GM19397 (cell line): Measurements from ENCODE around the gene SUN5.

Experiments used
- ATAC-seq: cut with Tn5 transposase; IDR thresholded peaks from one replicate; pipeline ENCODE4 v1.9.1; 2021; ENCODE audit warnings: mild to moderate bottlenecking, moderate library complexity; ENCODE audit not compliant: unreplicated experiment

SUN5 gene

GRCh38 chr20:32995802-32996201 is 8.4 kb downstream of the SUN5 start:
- ATAC-seq: no peak

GRCh38 chr20:32993496-32994050 is 10.7 kb downstream of the SUN5 start:
- no peak for ATAC-seq

GRCh38 chr20:32991792-32992641 is 12.2 kb downstream of the SUN5 start:
- no peak for ATAC-seq

GRCh38 chr20:32991383-32991782 is 12.8 kb downstream of the SUN5 start:
- ATAC-seq: no peak

GRCh38 chr20:32990426-32990825 is 13.8 kb downstream of the SUN5 start:
- ATAC-seq: no peak

- no peak for ATAC-seq
Observed at GRCh38 chr20:32989507-32990283, 14.5 kb downstream of the SUN5 start.

GRCh38 chr20:32988008-32988407 is 16.2 kb downstream of the SUN5 start:
- no peak for ATAC-seq

GRCh38 chr20:32987044-32987825 is 17.0 kb downstream of the SUN5 start:
- no peak for ATAC-seq

- ATAC-seq: no peak
Observed at GRCh38 chr20:32986331-32986966, 17.8 kb downstream of the SUN5 start.

- no peak for ATAC-seq
Observed at GRCh38 chr20:32985596-32985995, 18.6 kb downstream of the SUN5 start.

GRCh38 chr20:32984631-32985354 is 19.4 kb downstream of the SUN5 start:
- ATAC-seq: no peak

GRCh38 chr20:32984196-32984595 is 20.0 kb downstream of the SUN5 start:
- ATAC-seq: no peak

- no peak for ATAC-seq
Observed at GRCh38 chr20:32983459-32984112, 20.6 kb downstream of the SUN5 start.

GRCh38 chr20:32982617-32983458 is 21.4 kb downstream of the SUN5 start:
- no peak for ATAC-seq

GRCh38 chr20:32980990-32981389 is 23.2 kb downstream of the SUN5 start:
- no peak for ATAC-seq

- ATAC-seq: no peak
Observed at GRCh38 chr20:32980131-32980941, 23.9 kb downstream of the SUN5 start.

- ATAC-seq: no peak
Observed at GRCh38 chr20:32979201-32979998, 24.8 kb downstream of the SUN5 start.
